HG02798 (cell line): Measurements from ENCODE around the gene IFIT1.
"Not testable (repeated sequence)": the region's sequence is repeated elsewhere in the genome, so short reads cannot be mapped to it uniquely, and the experiment has no call there.

Source experiments
- ATAC-seq: cut with Tn5 transposase; IDR thresholded peaks from one replicate; pipeline ENCODE4 v1.9.1; 2021; ENCODE audit warnings: mild to moderate bottlenecking; ENCODE audit not compliant: unreplicated experiment, poor library complexity

Gene IFIT1

GRCh38 chr10:89393898-89394297 lies 1.5 kb downstream of the IFIT1 start:
- ATAC-seq, result no peak

- no peak for ATAC-seq
These were observed 2.7 kb downstream of the IFIT1 start for GRCh38 chr10:89395141-89395540.

- ATAC-seq, result no peak
These were observed 5.8 kb downstream of the IFIT1 start for GRCh38 chr10:89398003-89398749.

GRCh38 chr10:89399956-89400355 lies 7.5 kb downstream of the IFIT1 start:
- ATAC-seq, result no peak

- no peak for ATAC-seq
These were observed 10.6 kb downstream of the IFIT1 start for GRCh38 chr10:89403043-89403442.

- no peak for ATAC-seq
These were observed 12.0 kb downstream of the IFIT1 start for GRCh38 chr10:89404104-89405047.

- ATAC-seq, result not testable (repeated sequence)
These were observed 13.8 kb downstream of the IFIT1 start for GRCh38 chr10:89406178-89406577.

- ATAC-seq, result not testable (repeated sequence)
These were observed 15.4 kb downstream of the IFIT1 start for GRCh38 chr10:89407792-89408191.

- ATAC-seq, result not testable (repeated sequence)
These were observed 16.9 kb downstream of the IFIT1 start for GRCh38 chr10:89409282-89409681.

- not testable (repeated sequence) for ATAC-seq
These were observed 18.1 kb downstream of the IFIT1 start for GRCh38 chr10:89410551-89410950.

GRCh38 chr10:89411135-89411534 lies 18.7 kb downstream of the IFIT1 start:
- ATAC-seq, result not testable (repeated sequence)

GRCh38 chr10:89412276-89412675 lies 19.9 kb downstream of the IFIT1 start:
- not testable (repeated sequence) for ATAC-seq

- no peak for ATAC-seq
These were observed 21.0 kb downstream of the IFIT1 start for GRCh38 chr10:89413398-89413912.

- peak; percentile 83 for ATAC-seq
These were observed 21.9 kb downstream of the IFIT1 start, which contains the start of gene IFIT5 for GRCh38 chr10:89414146-89414878. Gene IFIT5 (plus strand): TSS chr10:89414568. CDS start chr10:89414799, 231 bp downstream.

- peak; percentile 42 for ATAC-seq
These were observed 22.7 kb downstream of the IFIT1 start for GRCh38 chr10:89414879-89415821.

- no peak for ATAC-seq
These were observed 24.0 kb downstream of the IFIT1 start for GRCh38 chr10:89416465-89416864.

- no peak for ATAC-seq
These were observed 27.1 kb downstream of the IFIT1 start for GRCh38 chr10:89419548-89419947.

- ATAC-seq, result no peak
These were observed 28.6 kb downstream of the IFIT1 start for GRCh38 chr10:89421018-89421476.

GRCh38 chr10:89425000-89425399 lies 32.6 kb downstream of the IFIT1 start:
- ATAC-seq, result no peak
